Inflammatory macrophage treated with lipopolysaccharide for 4 hours (primary cell): ENCODE results near the gene AP1S3.

ENCODE experiments used
- DNase-seq: peaks from one replicate; pipeline ENCODE4 v3.0.0-alpha.2; 2020

AP1S3 gene

DNA sequence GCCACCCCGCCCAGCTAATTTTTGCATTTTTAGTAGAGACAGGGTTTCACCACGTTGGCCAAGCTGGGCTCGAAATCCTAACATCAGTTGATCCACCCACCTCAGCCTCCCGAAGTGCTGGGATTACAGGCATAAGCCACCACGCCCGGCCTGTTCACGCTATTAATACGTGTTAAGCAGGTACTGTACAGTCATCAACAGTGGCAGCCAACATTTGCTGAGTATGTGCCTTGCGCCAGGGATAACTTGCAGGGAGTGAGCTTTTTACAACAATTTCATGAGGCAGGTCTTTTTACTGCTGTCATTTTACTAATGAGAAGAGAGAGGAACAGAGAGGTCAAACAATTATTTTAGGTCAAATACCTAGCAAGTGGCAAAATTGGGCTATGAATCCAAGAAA, 115.2 kb downstream of the AP1S3 start:
- DNase-seq: no peak

DNA sequence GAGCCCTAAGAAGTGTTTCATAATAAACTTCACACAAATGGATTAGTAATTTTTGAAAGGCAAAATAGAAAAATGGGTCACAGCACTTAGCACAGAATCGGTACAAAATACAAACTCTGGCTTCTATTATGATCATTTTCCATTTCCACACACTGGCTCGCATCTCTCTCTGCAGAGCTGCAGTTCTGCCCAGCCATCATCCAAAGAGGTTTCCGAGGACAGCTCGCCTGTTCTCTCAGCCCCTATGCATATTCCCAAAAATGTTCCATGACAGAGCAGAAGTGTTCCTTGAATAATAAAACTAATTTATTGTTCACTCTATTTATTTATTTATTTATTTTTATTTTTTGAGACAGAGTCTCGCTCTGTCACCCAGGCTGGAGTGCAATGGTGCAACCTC, 115.6 kb downstream of the AP1S3 start:
- DNase-seq: no peak

DNA sequence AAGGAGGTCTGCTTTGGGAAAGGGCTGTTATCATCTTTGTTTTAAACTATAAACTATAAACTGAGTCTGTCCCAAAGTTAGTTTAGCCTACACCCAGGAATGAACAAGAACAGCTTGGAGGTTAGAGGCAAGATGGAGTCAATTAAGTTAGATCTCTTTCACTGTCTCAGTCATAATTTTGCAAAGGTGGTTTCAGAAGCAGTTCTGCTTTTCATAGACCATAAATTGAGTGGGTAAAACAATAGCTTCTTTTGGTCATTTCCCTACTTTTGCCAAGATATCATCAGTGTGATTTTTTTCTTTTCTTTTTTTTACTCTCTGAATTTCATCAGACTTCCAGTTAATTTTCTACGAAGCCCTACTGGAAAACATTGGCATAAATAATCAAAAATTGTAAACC, 117.0 kb downstream of the AP1S3 start:
- DNase-seq: no peak

DNA sequence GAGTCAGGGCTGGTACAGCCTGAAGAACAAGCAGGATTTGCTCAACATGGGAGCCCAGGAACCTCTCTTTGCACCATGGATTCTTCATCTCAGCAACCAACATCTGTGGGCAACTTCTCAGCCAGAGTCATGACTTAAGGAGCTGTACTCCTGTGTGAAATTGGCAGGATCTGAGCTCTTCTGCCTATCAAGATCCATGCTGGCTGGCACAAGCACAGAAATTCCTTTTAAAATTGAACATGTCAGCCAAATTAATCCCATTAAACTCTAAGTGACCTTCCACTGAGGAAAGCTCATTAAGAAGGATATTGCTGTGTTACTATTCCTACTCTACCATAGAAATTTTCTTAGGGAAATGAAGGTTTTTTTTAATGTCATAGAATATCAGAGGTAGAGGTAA, 124.7 kb downstream of the AP1S3 start:
- DNase-seq: no peak

DNA sequence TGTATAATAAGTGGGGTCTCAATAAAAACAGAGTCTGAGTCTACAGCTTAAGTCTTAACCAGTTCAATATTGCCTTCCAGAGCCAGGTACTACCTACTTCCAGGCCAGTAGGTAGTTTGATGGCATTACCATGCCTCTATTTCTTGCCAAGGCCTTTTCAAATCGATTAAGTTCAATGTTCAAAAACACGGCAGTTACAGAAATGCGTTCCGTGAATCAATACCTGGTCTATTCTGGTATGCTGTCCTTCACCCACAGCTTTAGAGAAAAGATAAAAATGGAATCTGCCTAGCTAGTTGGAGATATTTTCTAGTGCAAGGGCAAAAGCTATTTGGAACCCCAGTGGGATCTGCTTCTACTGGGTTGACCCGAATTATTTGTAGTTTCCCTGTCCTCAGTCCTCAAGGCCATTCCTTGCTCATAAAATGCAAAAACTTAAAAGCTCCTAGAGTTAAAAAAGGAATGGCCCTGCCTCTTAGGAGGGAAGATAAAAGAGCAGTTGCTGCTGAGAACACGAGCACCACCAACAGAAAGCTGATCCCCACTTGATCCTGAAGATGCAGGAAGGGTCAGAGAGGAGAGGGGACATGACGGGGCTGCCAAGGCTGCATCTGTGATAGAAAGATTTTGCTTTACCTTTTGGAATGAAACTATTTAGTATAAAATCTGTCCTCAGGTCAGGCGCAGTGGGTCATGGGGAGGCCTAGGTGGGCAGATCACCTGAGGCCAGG, 125.6 kb downstream of the AP1S3 start:
- DNase-seq: no peak
